WI38 (cell line): ENCODE data around the gene CLEC4F.

ENCODE experiments used
- H3K4me3 ChIP-seq: 2 replicates; pipeline ENCODE4 v1.5.1; 2011; ENCODE audit warnings: low read depth, mild to moderate bottlenecking, control low read depth, low read length
- TF ChIP-seq, protein P1 (sequence below): IDR thresholded peaks from 2 replicates; pipeline ENCODE4 v1.5.1; 2012; ENCODE audit warnings: low read depth, mild to moderate bottlenecking, control low read depth, low read length

Gene CLEC4F

DNA sequence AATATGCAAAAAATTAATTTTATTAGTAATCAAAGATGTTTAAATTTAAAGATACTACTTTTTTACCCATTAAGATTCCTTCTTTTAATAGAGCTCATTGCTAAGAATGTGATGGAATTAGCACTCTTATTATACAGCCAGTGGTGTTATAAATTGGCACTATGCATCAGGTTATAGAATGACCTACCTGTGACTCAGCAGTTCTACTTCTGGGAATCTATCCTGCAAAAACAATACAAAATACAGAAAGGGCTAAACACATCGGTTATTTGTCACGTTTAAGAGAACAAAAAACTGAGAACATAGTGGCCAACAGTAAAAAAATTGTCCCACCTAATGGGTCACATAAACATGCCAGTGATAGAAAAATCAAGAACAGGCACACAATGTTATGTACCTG lies 42.9 kb downstream of the CLEC4F start:
- no peak overlapping the region for H3K4me3 ChIP-seq
- TF ChIP-seq, protein P1, sequence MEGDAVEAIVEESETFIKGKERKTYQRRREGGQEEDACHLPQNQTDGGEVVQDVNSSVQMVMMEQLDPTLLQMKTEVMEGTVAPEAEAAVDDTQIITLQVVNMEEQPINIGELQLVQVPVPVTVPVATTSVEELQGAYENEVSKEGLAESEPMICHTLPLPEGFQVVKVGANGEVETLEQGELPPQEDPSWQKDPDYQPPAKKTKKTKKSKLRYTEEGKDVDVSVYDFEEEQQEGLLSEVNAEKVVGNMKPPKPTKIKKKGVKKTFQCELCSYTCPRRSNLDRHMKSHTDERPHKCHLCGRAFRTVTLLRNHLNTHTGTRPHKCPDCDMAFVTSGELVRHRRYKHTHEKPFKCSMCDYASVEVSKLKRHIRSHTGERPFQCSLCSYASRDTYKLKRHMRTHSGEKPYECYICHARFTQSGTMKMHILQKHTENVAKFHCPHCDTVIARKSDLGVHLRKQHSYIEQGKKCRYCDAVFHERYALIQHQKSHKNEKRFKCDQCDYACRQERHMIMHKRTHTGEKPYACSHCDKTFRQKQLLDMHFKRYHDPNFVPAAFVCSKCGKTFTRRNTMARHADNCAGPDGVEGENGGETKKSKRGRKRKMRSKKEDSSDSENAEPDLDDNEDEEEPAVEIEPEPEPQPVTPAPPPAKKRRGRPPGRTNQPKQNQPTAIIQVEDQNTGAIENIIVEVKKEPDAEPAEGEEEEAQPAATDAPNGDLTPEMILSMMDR: no peak

DNA sequence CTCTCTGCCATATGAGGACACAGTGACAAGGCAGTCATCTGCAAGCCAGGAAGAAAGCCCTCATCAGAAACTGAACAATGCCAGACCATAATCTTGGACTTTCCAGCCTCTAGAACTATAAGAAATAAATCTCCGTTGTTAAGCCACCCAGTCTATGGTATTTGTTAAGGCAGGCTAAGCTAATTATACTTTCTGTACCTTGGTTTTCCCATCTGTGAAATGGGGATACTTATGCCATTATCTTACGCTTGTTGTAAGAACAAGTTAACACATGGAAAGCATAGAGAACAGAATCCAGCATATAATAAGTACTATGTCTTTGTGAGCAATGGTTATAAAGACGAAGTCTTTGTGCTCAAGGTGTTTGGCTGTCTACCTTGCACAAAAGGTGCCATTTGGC lies 44.1 kb downstream of the CLEC4F start:
- H3K4me3 ChIP-seq: no peak overlapping the region
- TF ChIP-seq, protein P1: no peak

- no peak overlapping the region for H3K4me3 ChIP-seq
- TF ChIP-seq, protein P1: no peak
Observed at GRCh38 chr2:70775141-70775540, 45.3 kb downstream of the CLEC4F start.

- TF ChIP-seq, protein P1: no peak
Observed at GRCh38 chr2:70772486-70773155, 47.8 kb downstream of the CLEC4F start.

DNA sequence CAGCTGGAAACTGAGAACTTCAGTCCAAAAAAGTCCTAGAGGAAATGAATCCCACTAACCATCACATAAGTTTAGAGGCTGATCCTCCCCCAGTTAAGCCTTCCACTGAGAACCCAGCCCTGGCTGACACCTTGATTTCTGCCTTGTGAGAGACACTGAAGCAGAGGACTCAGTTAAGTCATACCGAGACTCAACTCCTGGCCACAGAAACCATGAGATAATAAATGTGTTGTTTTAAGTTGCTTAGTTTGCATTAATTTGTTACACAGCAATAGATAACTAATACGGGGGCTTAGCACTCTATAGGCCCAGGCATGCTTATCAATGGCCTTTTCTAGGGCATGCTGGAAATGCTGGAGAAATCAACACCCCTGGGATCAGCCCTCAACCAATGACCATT lies 49.0 kb downstream of the CLEC4F start:
- H3K4me3 ChIP-seq: no peak overlapping the region
- TF ChIP-seq, protein P1: no peak

More at GRCh38 chr2:70772486-70773155, 47.8 kb downstream of the CLEC4F start:
- H3K4me3 ChIP-seq: no peak overlapping the region

DNA sequence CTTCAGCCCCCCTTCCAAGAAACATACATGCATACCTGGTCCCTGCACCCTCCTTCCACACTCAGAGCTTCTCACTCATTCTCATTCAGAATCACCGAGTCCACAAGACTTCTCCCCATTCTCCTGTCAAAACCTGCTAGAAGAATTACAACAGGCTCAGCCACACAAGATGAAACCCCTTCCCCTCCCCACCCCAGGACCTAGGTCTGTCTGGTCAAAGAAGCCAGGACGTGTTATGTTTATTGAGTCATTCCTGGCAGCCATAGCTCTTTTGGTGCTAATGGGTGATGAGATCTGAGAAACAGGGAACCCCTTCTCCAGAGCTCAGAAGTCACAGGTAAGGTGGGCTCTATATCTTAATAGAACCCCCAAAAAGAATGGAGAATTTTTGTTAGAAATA lies 50.9 kb downstream of the CLEC4F start:
- TF ChIP-seq, protein P1: no peak
- H3K4me3 ChIP-seq: no peak overlapping the region

DNA sequence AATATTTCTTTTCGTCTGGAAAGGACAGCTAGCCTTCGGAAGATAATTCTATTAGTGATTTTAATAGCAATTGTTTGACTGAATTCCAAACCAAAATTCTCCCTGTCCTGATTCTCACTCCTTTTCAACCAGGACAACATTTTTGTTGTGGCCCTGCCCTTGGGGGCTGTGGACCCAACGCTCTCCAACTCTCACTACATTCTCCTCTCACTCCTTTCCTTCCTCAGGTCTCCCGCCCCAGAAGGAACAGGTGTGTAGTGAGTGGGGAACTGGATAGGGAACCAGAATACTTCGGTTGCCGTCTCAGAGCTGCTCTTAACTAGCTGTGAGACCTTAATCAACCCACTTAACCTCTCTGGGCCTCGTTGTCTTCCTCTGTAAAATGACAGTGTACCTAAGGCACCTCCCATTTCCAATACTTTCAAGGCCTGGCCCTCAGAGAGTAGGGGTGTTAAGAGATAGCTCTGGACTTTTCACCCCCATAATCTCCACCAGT lies 51.8 kb downstream of the CLEC4F start:
- no peak overlapping the region for H3K4me3 ChIP-seq

More for the DNA sequence above, 51.8 kb downstream of the CLEC4F start:
- TF ChIP-seq, protein P1: no peak
